ENCODE data around the gene MPRIP. TPM values are rescaled to one million over a fixed set of nuclear protein-coding genes. Genes with fewer than 3 reads are reported as not detected.
"Not testable (repeated sequence)": the region's sequence is repeated elsewhere in the genome, so short reads cannot be mapped to it uniquely, and the experiment has no call there.

MPRIP gene
- total RNA-seq, 1 experiment from 2014 or later = 86.2 TPM

- DNase-seq (ENCODE audit: low read depth) = no peak
- in situ Hi-C loops (cut with HindIII; ENCODE audit: low pct_unique_long_range_greater_than_20kb, low sequenced_read_pairs) = no loop called here
Observed at GRCh38 chr17:17144061-17144460, 101.8 kb downstream of the MPRIP start.

GRCh38 chr17:17144916-17145665 lies 102.8 kb downstream of the MPRIP start:
- in situ Hi-C loops (cut with HindIII; ENCODE audit: low pct_unique_long_range_greater_than_20kb, low sequenced_read_pairs) = no loop called here
- DNase-seq (ENCODE audit: low read depth) = no peak

DNA sequence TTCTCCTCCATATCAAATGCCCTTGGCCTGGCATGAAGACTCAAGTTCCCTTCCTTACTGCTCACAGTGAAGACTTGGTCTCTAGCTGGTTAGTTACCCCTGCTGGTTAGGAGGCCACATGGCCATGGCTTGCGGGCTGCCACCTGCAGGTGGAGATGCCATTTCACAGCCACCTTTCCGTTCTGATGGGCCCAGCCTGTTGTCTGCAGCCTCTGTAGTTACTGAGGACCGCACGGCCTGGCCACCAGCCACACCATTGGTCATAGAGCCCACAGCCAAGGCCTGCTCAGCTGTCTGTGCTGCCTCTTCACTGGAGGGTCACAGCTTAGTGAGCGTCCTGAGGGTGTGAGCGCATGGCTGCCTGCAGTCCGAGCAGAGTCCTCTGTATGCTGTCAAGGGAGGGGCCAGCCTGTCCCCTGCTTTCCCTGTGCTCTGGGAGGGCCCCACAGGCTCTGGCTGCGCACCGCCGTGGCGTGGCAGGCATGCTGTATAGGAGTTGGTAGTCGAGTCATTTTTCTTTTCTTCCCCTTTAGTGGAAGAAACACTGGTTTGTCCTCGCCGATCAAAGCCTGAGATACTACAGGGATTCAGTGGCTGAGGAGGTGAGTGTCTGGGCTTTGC lies 104.6 kb downstream of the MPRIP start:
- in situ Hi-C loops (cut with HindIII; ENCODE audit: low pct_unique_long_range_greater_than_20kb, low sequenced_read_pairs) = no loop called here
- no peak for DNase-seq (ENCODE audit: low read depth)

- DNase-seq (ENCODE audit: low read depth) = no peak
- in situ Hi-C loops (cut with HindIII; ENCODE audit: low pct_unique_long_range_greater_than_20kb, low sequenced_read_pairs) = no loop called here
Observed at GRCh38 chr17:17147821-17148220, 105.6 kb downstream of the MPRIP start.

DNA sequence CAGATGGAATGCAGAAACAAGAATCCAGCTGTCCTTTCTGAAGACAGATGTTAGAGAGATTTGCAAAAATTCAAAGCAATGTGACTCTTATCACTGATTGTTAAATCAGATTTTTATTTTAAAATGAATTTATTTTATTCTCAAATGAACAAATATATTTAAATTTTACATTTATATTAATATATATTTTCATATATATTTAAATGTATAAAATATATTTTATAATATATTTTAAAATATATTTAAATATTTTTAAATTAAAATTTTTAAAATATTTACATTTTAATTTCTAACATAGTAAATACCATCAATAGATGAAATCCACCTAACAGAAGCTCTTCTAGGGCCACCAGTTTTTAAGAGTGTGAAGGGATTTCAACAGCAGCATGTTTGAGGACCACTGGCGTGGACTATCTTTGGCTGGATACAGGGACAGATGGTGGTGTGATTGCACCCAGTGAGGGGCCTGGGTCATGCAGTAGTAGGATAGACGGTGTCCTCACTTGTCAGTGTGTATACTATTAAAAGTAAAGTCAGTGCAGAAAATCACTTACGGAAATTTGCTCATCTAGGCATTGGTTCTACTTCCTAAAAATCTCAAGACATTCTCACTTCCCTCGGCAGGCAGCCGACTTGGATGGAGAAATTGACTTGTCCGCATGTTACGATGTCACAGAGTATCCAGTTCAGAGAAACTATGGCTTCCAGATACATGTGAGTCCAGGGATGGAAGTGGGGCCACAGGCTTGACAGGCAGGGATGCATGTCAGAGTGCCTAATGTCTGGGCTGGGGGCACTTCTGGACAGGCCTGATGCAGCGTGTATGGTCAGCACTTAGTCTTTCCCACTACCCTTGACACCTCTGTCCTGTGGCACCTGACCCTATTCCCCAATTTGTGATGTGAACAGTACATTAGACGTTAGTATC lies 107.5 kb downstream of the MPRIP start:
- in situ Hi-C loops (cut with HindIII; ENCODE audit: low pct_unique_long_range_greater_than_20kb, low sequenced_read_pairs) = no loop called here
- no peak for DNase-seq (ENCODE audit: low read depth)

- no peak for DNase-seq (ENCODE audit: low read depth)
- in situ Hi-C loops (cut with HindIII; ENCODE audit: low pct_unique_long_range_greater_than_20kb, low sequenced_read_pairs) = no loop called here
Observed at GRCh38 chr17:17150448-17150800, 108.2 kb downstream of the MPRIP start.

- peak; percentile 73 for DNase-seq (ENCODE audit: low read depth)
- in situ Hi-C loops (cut with HindIII; ENCODE audit: low pct_unique_long_range_greater_than_20kb, low sequenced_read_pairs) = no loop called here
Observed at GRCh38 chr17:17151055-17151454, 108.8 kb downstream of the MPRIP start.

DNA sequence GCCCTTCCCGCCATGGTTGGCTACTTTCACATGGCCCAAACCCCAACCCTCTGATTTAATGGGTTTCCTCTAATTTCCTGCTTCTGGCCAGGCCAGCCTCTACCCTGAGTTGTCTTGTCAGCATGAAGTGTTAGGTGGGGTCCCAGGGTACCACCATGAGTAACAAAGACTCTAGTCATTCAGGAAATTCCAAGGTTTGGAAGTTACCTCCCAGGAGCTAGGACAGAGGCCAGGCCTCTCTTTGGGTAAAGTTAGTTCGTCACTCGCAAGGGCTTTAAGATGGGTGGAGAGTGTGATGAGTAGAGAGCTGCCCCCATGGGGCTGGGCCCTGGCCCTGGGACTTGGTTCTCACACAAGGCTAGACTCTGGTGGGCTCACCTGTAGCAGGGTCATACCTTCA lies 109.3 kb downstream of the MPRIP start:
- peak; percentile 70 for DNase-seq (ENCODE audit: low read depth)

DNA sequence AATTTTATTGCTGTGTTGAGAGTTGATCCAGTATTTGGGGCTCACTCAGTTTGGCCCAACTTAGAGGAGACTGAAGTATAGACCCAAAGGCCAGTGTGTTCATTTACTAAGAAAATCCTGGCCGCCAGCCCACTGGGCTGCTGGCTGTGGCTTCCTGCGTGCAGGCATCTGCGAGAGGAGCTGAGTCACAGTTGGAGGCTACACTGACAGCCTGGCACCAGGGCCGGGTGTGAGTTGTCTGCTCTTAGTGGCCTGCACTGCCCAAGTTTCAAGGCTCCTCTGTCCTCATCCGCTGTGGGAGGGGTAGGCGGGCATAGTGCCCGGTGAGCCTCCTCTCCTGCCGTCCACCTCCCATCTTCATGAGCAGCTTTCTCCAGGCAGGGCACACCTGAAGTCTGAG lies 109.7 kb downstream of the MPRIP start:
- in situ Hi-C loops (cut with HindIII; ENCODE audit: low pct_unique_long_range_greater_than_20kb, low sequenced_read_pairs) = no loop called here
- DNase-seq (ENCODE audit: low read depth) = peak; percentile 77

More for the DNA sequence above, 109.3 kb downstream of the MPRIP start:
- in situ Hi-C loops (cut with HindIII; ENCODE audit: low pct_unique_long_range_greater_than_20kb, low sequenced_read_pairs) = no loop called here

- in situ Hi-C loops (cut with HindIII; ENCODE audit: low pct_unique_long_range_greater_than_20kb, low sequenced_read_pairs) = no loop called here
- DNase-seq (ENCODE audit: low read depth) = no peak
Observed at GRCh38 chr17:17152385-17152784, 110.1 kb downstream of the MPRIP start.

DNA sequence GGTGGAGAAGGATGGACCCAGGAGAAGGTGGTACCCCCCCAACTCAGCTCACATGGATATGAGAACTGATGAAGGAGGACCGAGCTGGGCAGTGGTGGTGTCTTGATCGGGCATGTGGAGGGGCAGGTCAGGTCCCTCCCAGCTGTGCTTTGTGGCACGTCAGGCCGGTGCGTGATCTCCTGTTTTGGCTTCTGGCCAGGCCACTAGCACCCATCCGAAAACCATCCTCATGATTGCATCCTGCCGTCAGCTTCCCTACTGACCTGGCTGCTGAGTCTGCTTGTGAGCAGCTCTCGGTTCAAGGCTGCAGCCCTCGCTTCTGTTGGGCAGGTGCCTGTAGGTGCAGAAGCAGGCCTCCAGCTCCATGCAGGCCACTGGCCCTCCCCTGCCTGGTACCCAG lies 110.8 kb downstream of the MPRIP start:
- in situ Hi-C loops (cut with HindIII; ENCODE audit: low pct_unique_long_range_greater_than_20kb, low sequenced_read_pairs) = no loop called here
- no peak for DNase-seq (ENCODE audit: low read depth)

- DNase-seq (ENCODE audit: low read depth) = no peak
- in situ Hi-C loops (cut with HindIII; ENCODE audit: low pct_unique_long_range_greater_than_20kb, low sequenced_read_pairs) = no loop called here
Observed at GRCh38 chr17:17153709-17154108, 111.5 kb downstream of the MPRIP start.

DNA sequence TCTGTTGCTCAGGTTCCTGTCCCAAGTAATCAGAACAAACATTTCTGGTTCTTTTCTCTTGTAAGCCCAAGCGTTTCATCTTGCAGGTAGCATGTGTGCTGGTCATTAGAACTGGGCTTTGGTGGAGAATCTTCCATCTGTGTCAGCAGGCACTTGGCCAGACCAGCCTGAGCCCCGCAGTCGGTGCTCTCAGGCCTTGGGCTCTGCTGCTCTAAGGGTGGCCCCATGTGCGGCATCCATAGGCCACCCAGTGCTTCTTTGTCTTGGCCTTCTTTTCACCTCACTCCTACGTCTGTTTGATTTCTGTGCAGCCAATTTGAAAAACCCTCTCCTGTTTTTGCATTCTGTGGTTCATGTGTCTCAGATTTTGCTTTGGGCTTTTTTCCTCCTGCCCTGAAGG lies 112.3 kb downstream of the MPRIP start:
- in situ Hi-C loops (cut with HindIII; ENCODE audit: low pct_unique_long_range_greater_than_20kb, low sequenced_read_pairs) = no loop called here
- no peak for DNase-seq (ENCODE audit: low read depth)

DNA sequence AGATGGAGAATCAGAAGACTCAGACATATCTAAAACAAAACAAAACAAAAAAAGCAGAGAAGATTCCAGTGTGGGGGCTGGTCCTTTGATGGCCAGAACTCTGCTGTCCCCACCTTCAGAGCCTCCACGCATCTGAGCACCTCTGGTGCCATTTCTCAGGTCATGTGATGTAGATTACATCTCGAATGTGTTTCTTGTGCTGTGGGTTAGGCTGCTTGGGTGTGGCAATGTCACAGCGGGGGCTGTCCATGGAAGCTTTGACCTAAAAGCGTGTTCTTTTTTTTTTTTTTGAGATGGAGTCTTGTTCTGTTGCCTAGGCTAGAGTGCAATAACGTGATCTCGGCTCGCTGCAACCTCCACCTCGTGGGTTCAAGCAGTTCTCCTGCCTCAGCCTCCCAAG lies 112.7 kb downstream of the MPRIP start:
- in situ Hi-C loops (cut with HindIII; ENCODE audit: low pct_unique_long_range_greater_than_20kb, low sequenced_read_pairs) = no loop called here
- DNase-seq (ENCODE audit: low read depth) = no peak

GRCh38 chr17:17155568-17155967 lies 113.3 kb downstream of the MPRIP start:
- no peak for DNase-seq (ENCODE audit: low read depth)

DNA sequence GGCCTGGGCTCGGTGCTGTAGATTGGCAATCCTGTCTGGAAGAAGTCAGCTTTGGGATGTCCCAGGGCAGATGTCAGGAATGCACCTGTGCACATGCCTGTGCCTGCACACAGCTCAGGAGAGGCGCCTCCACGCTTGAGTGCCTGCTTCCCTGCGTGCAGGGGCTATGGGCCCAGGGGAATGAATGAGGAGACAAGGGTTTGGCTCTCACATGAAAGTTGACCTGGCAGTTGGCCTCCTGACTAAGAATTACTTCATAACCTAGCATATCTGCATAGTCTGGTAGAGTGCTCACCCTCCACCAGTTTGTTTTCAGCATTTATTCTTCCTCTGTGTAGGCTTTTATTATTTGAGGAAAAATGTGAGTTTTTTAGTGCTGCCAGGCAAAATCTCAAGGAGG lies 113.8 kb downstream of the MPRIP start:
- in situ Hi-C loops (cut with HindIII; ENCODE audit: low pct_unique_long_range_greater_than_20kb, low sequenced_read_pairs) = no loop called here
- DNase-seq (ENCODE audit: low read depth) = peak; percentile 73

More at GRCh38 chr17:17155568-17155967, 113.3 kb downstream of the MPRIP start:
- in situ Hi-C loops (cut with HindIII; ENCODE audit: low pct_unique_long_range_greater_than_20kb, low sequenced_read_pairs) = no loop called here

- in situ Hi-C loops (cut with HindIII; ENCODE audit: low pct_unique_long_range_greater_than_20kb, low sequenced_read_pairs) = no loop called here
- DNase-seq (ENCODE audit: low read depth) = no peak
Observed at GRCh38 chr17:17156511-17156910, 114.3 kb downstream of the MPRIP start.

GRCh38 chr17:17157041-17157440 lies 114.8 kb downstream of the MPRIP start:
- no peak for DNase-seq (ENCODE audit: low read depth)
- in situ Hi-C loops (cut with HindIII; ENCODE audit: low pct_unique_long_range_greater_than_20kb, low sequenced_read_pairs) = no loop called here

DNA sequence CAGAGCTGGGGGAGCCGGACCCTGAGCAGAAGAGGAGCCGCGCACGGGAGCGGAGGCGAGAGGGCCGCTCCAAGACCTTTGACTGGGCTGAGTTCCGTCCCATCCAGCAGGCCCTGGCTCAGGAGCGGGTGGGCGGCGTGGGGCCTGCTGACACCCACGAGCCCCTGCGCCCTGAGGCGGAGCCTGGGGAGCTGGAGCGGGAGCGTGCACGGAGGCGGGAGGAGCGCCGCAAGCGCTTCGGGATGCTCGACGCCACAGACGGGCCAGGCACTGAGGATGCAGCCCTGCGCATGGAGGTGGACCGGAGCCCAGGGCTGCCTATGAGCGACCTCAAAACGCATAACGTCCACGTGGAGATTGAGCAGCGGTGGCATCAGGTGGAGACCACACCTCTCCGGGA lies 116.2 kb downstream of the MPRIP start:
- DNase-seq (ENCODE audit: low read depth); in situ Hi-C loops (cut with HindIII; ENCODE audit: low pct_unique_long_range_greater_than_20kb, low sequenced_read_pairs): not testable (repeated sequence)

Measured in Caki2 (cell line).